Measurements from ENCODE around the gene NFE2L2. TPM values are rescaled to one million over a fixed set of nuclear protein-coding genes. Genes with fewer than 3 reads are reported as not detected.
A peak's percentile ranks its signal among the peaks of the same experiment; 100 is the strongest.
"Not testable (repeated sequence)": the region's sequence is repeated elsewhere in the genome, so short reads cannot be mapped to it uniquely, and the experiment has no call there.

The NFE2L2 gene
- total and polyA plus RNA-seq, 5 donors from 2014 or later = 44.5 to 121 (median 60.4) TPM

DNA sequence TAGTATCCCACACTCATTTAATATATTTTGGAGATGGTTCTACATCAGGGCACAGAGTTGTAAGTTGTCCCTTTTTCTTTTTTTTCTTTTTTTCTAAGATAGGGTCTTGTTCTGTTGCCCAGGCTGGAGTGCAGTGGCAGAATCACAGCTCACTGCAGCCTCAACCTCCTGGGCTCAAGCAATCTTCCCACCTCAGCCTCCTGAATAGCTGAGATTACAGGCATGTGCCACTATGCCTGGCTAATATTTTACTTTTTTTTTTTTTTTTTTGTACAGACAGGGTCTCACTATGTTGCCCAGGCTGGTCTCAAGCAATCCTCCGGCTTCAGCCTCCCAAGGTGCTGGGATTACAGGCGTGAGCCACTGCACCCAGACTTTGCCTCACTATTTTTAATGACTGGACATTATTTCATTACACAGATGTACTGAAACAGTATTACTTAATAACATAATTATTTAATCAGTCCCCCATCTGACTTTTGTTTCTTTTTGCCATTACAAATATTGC, 17.9 kb downstream of the NFE2L2 start:
- H3K9me3 ChIP-seq (ENCODE audit: control insufficient read depth in 2 of 2, low read length in 2 of 2); H3K27me3 Mint-ChIP-seq; H3K9me3 Mint-ChIP-seq; H3K27me3 ChIP-seq (ENCODE audit: control insufficient read depth, insufficient read depth, low read length); H3K4me3 ChIP-seq (ENCODE audit: low read depth, low read length); DNase-seq; ATAC-seq (ENCODE audit: low read depth in 2 of 2): not testable (repeated sequence)
- peaks cover 74% of the 10 kb centered on the region for H3K4me1 ChIP-seq (ENCODE audit: control insufficient read depth, insufficient read depth, low read length, poor library complexity, severe bottlenecking)
- H3K36me3 ChIP-seq (ENCODE audit: control insufficient read depth, insufficient read depth, low read length) = peaks cover 12% of the 10 kb centered on the region
- H3K4me1 Mint-ChIP-seq = peaks cover 31 to 91% (median 70%) of the 10 kb centered on the region in 4 donors
- H3K27ac Mint-ChIP-seq = peak overlapping the region; percentile 36 to 87 (median 73)
- H3K36me3 Mint-ChIP-seq = peaks cover 29% of the 10 kb centered on the region
- H3K27ac ChIP-seq (ENCODE audit: insufficient read depth, low read length, poor library complexity, severe bottlenecking) = peak overlapping the region; percentile 20
- H3K4me3 Mint-ChIP-seq = peak overlapping the region in 2 of 4 donors; percentile 30 to 43

DNA sequence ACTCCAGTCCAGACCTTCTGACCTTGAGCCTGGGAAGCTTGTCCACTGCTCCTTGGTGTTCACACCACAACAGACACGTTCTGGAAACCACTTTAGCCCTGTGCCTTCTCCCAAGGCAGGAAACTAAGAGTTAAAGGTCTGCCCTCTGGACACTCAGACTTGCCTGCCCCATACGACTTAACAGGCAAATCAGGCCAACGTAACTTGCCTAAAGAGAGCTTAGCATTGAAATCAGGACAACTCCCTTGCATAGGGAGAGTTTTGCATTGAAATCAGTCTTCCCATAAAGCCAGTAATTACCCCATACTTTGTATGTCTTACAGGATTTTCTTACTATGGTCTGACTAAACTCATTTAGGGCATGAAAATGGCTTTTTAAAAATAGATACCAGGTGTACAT, 18.5 kb downstream of the NFE2L2 start:
- H3K4me3 Mint-ChIP-seq = peak overlapping the region in 3 of 4 donors; percentile 6 to 43 (median 36)
- H3K27me3 ChIP-seq (ENCODE audit: control insufficient read depth, insufficient read depth, low read length) = no peaks in the 10 kb centered on the region
- H3K36me3 ChIP-seq (ENCODE audit: control insufficient read depth, insufficient read depth, low read length) = peaks cover 7% of the 10 kb centered on the region
- H3K4me3 ChIP-seq (ENCODE audit: low read depth, low read length) = peak overlapping the region; percentile 29
- H3K9me3 ChIP-seq (ENCODE audit: control insufficient read depth in 2 of 2, low read length in 2 of 2) = no peaks in the 10 kb centered on the region
- H3K9me3 Mint-ChIP-seq = no peaks in the 10 kb centered on the region
- ATAC-seq (ENCODE audit: low read depth in 2 of 2) (no peak), DNase-seq (no peak)
- peaks cover 32 to 91% (median 70%) of the 10 kb centered on the region in 4 donors for H3K4me1 Mint-ChIP-seq
- no peak overlapping the region for H3K27ac ChIP-seq (ENCODE audit: insufficient read depth, low read length, poor library complexity, severe bottlenecking)
- peak overlapping the region; percentile 36 to 87 (median 73) for H3K27ac Mint-ChIP-seq
- H3K27me3 Mint-ChIP-seq = no peaks in the 10 kb centered on the region
- peaks cover 75% of the 10 kb centered on the region for H3K4me1 ChIP-seq (ENCODE audit: control insufficient read depth, insufficient read depth, low read length, poor library complexity, severe bottlenecking)
- H3K36me3 Mint-ChIP-seq = peaks cover 24% of the 10 kb centered on the region

DNA sequence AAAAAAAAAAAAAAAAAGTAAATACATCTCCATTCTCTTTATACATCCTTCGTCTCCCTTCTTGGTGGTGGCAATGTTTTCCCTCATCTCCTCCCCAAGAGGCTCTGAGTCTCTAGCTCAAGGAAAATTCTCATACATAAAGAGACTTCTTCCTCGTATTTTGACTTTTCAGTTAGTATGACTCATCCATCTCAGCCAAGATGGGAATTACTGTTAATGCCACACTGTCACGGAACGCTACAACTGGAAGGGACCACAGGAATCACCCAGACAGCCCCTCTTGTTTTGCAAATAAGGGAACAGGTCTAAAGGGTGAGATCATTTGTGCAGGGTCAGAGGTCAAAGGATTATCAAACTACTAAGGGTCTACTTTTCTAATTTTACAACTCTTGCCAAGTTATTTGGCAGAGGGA, 19.5 kb downstream of the NFE2L2 start:
- H3K4me1 ChIP-seq (ENCODE audit: control insufficient read depth, insufficient read depth, low read length, poor library complexity, severe bottlenecking) = peaks cover 75% of the 10 kb centered on the region
- H3K27me3 Mint-ChIP-seq = no peaks in the 10 kb centered on the region
- peak overlapping the region; percentile 38 for H3K27ac ChIP-seq (ENCODE audit: insufficient read depth, low read length, poor library complexity, severe bottlenecking)
- ATAC-seq (ENCODE audit: low read depth in 2 of 2) (no peak), DNase-seq (no peak)
- no peak overlapping the region for H3K4me3 ChIP-seq (ENCODE audit: low read depth, low read length)
- H3K4me1 Mint-ChIP-seq = peaks cover 38 to 91% (median 70%) of the 10 kb centered on the region in 4 donors
- no peaks in the 10 kb centered on the region for H3K9me3 Mint-ChIP-seq
- H3K27ac Mint-ChIP-seq = peak overlapping the region in 2 of 3 donors; percentile 73 to 78
- H3K27me3 ChIP-seq (ENCODE audit: control insufficient read depth, insufficient read depth, low read length) = no peaks in the 10 kb centered on the region
- H3K36me3 Mint-ChIP-seq = peaks cover 15% of the 10 kb centered on the region
- peaks cover 6% of the 10 kb centered on the region for H3K36me3 ChIP-seq (ENCODE audit: control insufficient read depth, insufficient read depth, low read length)
- H3K9me3 ChIP-seq (ENCODE audit: control insufficient read depth in 2 of 2, low read length in 2 of 2) = no peaks in the 10 kb centered on the region
- H3K4me3 Mint-ChIP-seq = peak overlapping the region in 2 of 4 donors; percentile 43 to 49

DNA sequence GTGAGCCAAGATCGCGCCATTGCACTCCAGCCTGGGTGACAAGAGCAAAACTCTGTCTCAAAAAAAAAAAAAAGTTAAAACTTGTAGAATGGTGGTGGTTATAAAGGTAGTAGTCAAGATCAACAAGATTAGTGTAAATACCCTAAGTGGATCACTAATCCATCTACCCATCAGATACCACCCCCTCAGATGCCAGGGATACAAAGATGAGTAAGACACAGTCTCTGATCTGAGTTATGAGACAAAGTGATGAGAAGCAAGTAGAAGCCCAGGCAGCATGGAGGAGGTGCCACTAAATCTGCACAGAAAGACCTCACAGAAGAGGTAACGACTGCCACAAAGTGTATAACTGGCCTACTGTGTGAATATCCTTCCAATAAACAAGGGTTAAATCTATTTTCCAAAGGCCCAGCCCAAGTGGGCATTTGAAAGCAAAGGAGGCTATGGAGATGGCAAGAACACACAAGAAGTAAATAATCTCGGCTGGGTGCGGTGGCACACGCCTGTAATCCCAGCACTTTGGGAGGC, 20.2 kb downstream of the NFE2L2 start:
- no peak for DNase-seq
- H3K4me1 ChIP-seq (ENCODE audit: control insufficient read depth, insufficient read depth, low read length, poor library complexity, severe bottlenecking) = peaks cover 81% of the 10 kb centered on the region
- no peaks in the 10 kb centered on the region for H3K27me3 ChIP-seq (ENCODE audit: control insufficient read depth, insufficient read depth, low read length)
- Mint-ChIP-seq H3K9me3 (no peaks in the 10 kb centered on the region), H3K4me1 (peaks cover 42 to 95% (median 73%) of the 10 kb centered on the region in 4 donors), H3K36me3 (peaks cover 13% of the 10 kb centered on the region), H3K27ac (peak overlapping the region; percentile 25 to 73 (median 73)), H3K27me3 (no peaks in the 10 kb centered on the region), H3K4me3 (peak overlapping the region in 3 of 4 donors; percentile 36 to 65 (median 38))
- peaks cover 7% of the 10 kb centered on the region for H3K36me3 ChIP-seq (ENCODE audit: control insufficient read depth, insufficient read depth, low read length)
- ATAC-seq (ENCODE audit: low read depth in 2 of 2) = no peak
- H3K4me3 ChIP-seq (ENCODE audit: low read depth, low read length) = peak overlapping the region; percentile 3
- H3K27ac ChIP-seq (ENCODE audit: insufficient read depth, low read length, poor library complexity, severe bottlenecking) = no peak overlapping the region
- H3K9me3 ChIP-seq (ENCODE audit: control insufficient read depth in 2 of 2, low read length in 2 of 2) = no peaks in the 10 kb centered on the region

DNA sequence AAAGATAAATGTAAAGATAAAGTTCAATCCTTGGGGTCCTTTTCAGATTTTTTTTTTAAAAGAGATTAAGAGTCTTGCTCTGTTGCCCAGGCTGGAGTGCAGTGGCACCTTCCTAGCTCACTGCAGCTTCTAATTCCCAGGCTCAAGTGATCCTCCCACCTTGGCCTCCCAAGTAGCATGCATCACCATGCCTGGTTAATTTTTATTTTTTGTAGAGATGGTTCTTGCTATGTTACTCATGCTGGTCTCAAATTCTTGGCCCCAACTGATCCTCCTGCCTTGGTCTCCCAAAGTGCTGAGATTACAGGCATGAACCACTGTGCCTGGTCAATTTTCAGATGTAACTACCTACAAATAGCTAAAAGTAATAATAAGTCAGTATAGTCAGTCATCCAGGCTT, 21.1 kb downstream of the NFE2L2 start:
- DNase-seq = no peak
- peaks cover 3% of the 10 kb centered on the region for H3K36me3 ChIP-seq (ENCODE audit: control insufficient read depth, insufficient read depth, low read length)
- peaks cover 85% of the 10 kb centered on the region for H3K4me1 ChIP-seq (ENCODE audit: control insufficient read depth, insufficient read depth, low read length, poor library complexity, severe bottlenecking)
- Mint-ChIP-seq H3K9me3 (no peaks in the 10 kb centered on the region), H3K27me3 (no peaks in the 10 kb centered on the region), H3K4me1 (peaks cover 42 to 97% (median 75%) of the 10 kb centered on the region in 4 donors), H3K27ac (peak overlapping the region; percentile 79 to 87 (median 80)), H3K36me3 (peaks cover 10% of the 10 kb centered on the region), H3K4me3 (peak overlapping the region in 3 of 4 donors; percentile 48 to 70 (median 61))
- H3K27ac ChIP-seq (ENCODE audit: insufficient read depth, low read length, poor library complexity, severe bottlenecking) = peak overlapping the region; percentile 71
- no peak overlapping the region for H3K4me3 ChIP-seq (ENCODE audit: low read depth, low read length)
- ATAC-seq (ENCODE audit: low read depth in 2 of 2) = no peak
- no peaks in the 10 kb centered on the region for H3K9me3 ChIP-seq (ENCODE audit: control insufficient read depth in 2 of 2, low read length in 2 of 2)
- H3K27me3 ChIP-seq (ENCODE audit: control insufficient read depth, insufficient read depth, low read length) = no peaks in the 10 kb centered on the region

DNA sequence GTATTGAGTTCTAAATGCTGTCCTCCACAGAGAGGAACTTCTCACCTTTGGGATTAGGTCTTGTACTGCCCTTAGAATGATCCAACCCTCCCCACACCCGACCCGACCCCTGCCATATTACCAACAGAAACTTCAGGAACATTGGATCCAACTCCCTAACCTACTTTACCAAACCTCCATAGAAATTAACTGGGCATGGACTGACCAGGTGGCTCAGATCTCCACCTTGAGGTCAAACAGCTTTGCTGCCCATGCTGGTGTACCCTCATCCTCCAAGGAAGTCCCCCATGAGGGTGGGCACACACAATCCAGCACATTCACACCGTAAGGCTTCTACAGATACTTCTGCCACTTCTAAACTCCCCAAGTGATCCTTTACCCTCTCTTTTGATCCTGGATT, 21.5 kb downstream of the NFE2L2 start:
- H3K9me3 ChIP-seq (ENCODE audit: control insufficient read depth in 2 of 2, low read length in 2 of 2) = no peaks in the 10 kb centered on the region
- H3K4me1 Mint-ChIP-seq = peaks cover 46 to 98% (median 78%) of the 10 kb centered on the region in 4 donors
- peak overlapping the region; percentile 54 for H3K4me3 ChIP-seq (ENCODE audit: low read depth, low read length)
- no peak for ATAC-seq (ENCODE audit: low read depth in 2 of 2)
- no peaks in the 10 kb centered on the region for H3K27me3 Mint-ChIP-seq
- peaks cover 89% of the 10 kb centered on the region for H3K4me1 ChIP-seq (ENCODE audit: control insufficient read depth, insufficient read depth, low read length, poor library complexity, severe bottlenecking)
- peak overlapping the region; percentile 1 to 74 (median 66) for H3K4me3 Mint-ChIP-seq
- peaks cover 10% of the 10 kb centered on the region for H3K36me3 Mint-ChIP-seq
- no peaks in the 10 kb centered on the region for H3K9me3 Mint-ChIP-seq
- no peak for DNase-seq
- H3K36me3 ChIP-seq (ENCODE audit: control insufficient read depth, insufficient read depth, low read length) = peaks cover 5% of the 10 kb centered on the region
- H3K27ac ChIP-seq (ENCODE audit: insufficient read depth, low read length, poor library complexity, severe bottlenecking) = peak overlapping the region; percentile 71
- no peaks in the 10 kb centered on the region for H3K27me3 ChIP-seq (ENCODE audit: control insufficient read depth, insufficient read depth, low read length)
- peak overlapping the region; percentile 78 to 87 (median 79) for H3K27ac Mint-ChIP-seq

DNA sequence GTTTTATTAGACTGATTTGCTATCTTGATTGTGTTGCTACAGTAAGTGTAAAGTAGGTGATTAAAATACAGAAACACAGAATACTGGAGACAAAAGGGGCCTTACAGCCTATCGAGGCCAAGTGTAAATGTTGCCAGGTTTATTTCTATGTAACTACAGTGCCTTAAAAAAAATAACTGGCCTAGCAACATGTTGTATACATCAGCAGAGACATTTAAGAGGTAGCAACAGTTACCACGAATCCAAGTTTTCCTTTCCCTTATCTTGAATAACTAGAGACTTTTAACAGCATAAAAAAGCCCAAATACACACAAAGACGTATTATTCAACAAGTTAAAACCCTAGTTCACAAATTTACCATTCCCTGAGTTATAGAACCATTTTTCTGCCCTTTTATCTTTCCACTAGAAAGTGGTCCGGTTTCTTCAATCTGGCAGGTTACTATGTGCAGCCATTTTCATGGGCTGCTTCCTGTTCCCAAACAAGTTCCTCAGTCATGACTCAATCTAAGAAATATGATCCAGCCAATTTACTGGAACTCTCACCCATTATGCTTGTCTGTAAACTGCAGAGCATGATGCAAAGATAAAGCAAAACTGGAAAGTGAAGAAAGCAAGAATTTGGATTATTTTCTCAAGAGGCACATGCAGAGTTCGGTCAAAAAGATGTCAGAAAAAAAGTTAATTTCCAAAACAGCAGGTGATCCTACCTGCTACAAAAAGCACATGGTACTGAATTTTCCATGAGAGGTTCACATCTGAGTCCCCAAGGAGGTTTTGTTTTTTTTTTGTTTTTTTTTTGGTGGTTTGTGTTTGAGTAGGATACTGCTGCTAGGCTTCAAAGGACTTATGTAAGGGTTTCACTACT, 22.2 kb downstream of the NFE2L2 start:
- peaks cover 88% of the 10 kb centered on the region for H3K4me1 ChIP-seq (ENCODE audit: control insufficient read depth, insufficient read depth, low read length, poor library complexity, severe bottlenecking)
- ATAC-seq (ENCODE audit: low read depth in 2 of 2) (no peak), DNase-seq (no peak)
- peak overlapping the region; percentile 78 to 89 (median 87) for H3K27ac Mint-ChIP-seq
- no peaks in the 10 kb centered on the region for H3K27me3 ChIP-seq (ENCODE audit: control insufficient read depth, insufficient read depth, low read length)
- peaks cover 10% of the 10 kb centered on the region for H3K36me3 Mint-ChIP-seq
- peak overlapping the region; percentile 71 for H3K27ac ChIP-seq (ENCODE audit: insufficient read depth, low read length, poor library complexity, severe bottlenecking)
- H3K4me3 Mint-ChIP-seq = peak overlapping the region; percentile 1 to 74 (median 66)
- H3K27me3 Mint-ChIP-seq = no peaks in the 10 kb centered on the region
- no peaks in the 10 kb centered on the region for H3K9me3 ChIP-seq (ENCODE audit: control insufficient read depth in 2 of 2, low read length in 2 of 2)
- peaks cover 47 to 96% (median 80%) of the 10 kb centered on the region in 4 donors for H3K4me1 Mint-ChIP-seq
- H3K4me3 ChIP-seq (ENCODE audit: low read depth, low read length) = peak overlapping the region; percentile 54
- peaks cover 5% of the 10 kb centered on the region for H3K36me3 ChIP-seq (ENCODE audit: control insufficient read depth, insufficient read depth, low read length)
- H3K9me3 Mint-ChIP-seq = no peaks in the 10 kb centered on the region
